ENCODE data around the gene JCAD. TPM values are rescaled to one million over a fixed set of nuclear protein-coding genes. Genes with fewer than 3 reads are reported as not detected.
A peak's percentile ranks its signal among the peaks of the same experiment; 100 is the strongest.

The JCAD gene
- total and polyA plus RNA-seq, 3 experiments from 2014 or later: 0.02 to 0.04 TPM; not detected in 1

- H3K4me1 Mint-ChIP-seq: no peaks in the 10 kb centered on the region
- Histone ChIP-seq H3K36me3 (ENCODE audit: insufficient read depth, low read length) (no peaks in the 10 kb centered on the region), H3K27ac (ENCODE audit: low read depth, low read length) (no peak overlapping the region), H3K27me3 (ENCODE audit: insufficient read depth, low read length, poor library complexity, severe bottlenecking) (no peaks in the 10 kb centered on the region), H3K9me3 (ENCODE audit: low read length) (no peaks in the 10 kb centered on the region), H3K4me3 (ENCODE audit: low read length) (no peak overlapping the region), H3K4me1 (ENCODE audit: insufficient read depth, low read length) (no peaks in the 10 kb centered on the region)
- no peaks in the 10 kb centered on the region for H3K36me3 Mint-ChIP-seq
- ChIA-PET POLR2A (no interaction called here), CTCF (no interaction called here)
- peaks cover 17 to 34% of the 10 kb centered on the region in 2 donors for H3K27me3 Mint-ChIP-seq
- DNase-seq: no peak
- no peak overlapping the region for H3K4me3 Mint-ChIP-seq
- no peaks in the 10 kb centered on the region for H3K9me3 Mint-ChIP-seq
- no peak overlapping the region for H3K27ac Mint-ChIP-seq
Measured at GRCh38 chr10:30070001-30070685, 10.8 kb upstream of the JCAD start.

GRCh38 chr10:30068492-30069223, 9.3 kb upstream of the JCAD start:
- H3K4me3 Mint-ChIP-seq: no peak overlapping the region
- H3K9me3 Mint-ChIP-seq: no peaks in the 10 kb centered on the region
- no peaks in the 10 kb centered on the region for H3K27me3 ChIP-seq (ENCODE audit: insufficient read depth, low read length, poor library complexity, severe bottlenecking)
- no peaks in the 10 kb centered on the region for H3K36me3 Mint-ChIP-seq
- no peaks in the 10 kb centered on the region for H3K4me1 Mint-ChIP-seq
- H3K27ac Mint-ChIP-seq: no peak overlapping the region
- H3K4me1 ChIP-seq (ENCODE audit: insufficient read depth, low read length): no peaks in the 10 kb centered on the region
- no peaks in the 10 kb centered on the region for H3K36me3 ChIP-seq (ENCODE audit: insufficient read depth, low read length)
- ChIA-PET POLR2A (no interaction called here), CTCF (no interaction called here)
- DNase-seq: no peak
- H3K9me3 ChIP-seq (ENCODE audit: low read length): no peaks in the 10 kb centered on the region
- no peak overlapping the region for H3K27ac ChIP-seq (ENCODE audit: low read depth, low read length)
- H3K4me3 ChIP-seq (ENCODE audit: low read length): no peak overlapping the region
- H3K27me3 Mint-ChIP-seq: peaks cover 14 to 30% of the 10 kb centered on the region in 2 donors

DNA sequence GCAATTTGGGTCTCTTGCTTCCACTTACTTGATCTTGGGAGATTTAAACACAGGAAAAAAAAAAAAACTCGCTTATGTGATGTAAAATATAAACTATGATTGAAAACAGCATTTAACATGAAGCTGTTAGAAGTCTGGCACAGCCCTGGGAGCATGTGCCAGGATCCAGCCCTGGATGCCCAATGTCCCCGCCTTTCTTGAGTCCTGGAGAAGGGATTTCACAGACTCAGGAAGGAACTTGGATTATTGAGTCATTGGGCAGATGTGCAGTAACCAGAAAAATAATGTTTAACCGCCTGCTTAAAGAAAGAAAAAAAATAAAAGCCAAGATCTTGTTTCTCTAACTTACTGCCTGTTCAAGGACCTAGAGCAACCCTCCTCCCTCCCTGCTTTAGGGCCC, 3.7 kb upstream of the JCAD start:
- Mint-ChIP-seq H3K4me1 (peaks cover 6 to 9% (median 7%) of the 10 kb centered on the region in 3 donors), H3K27ac (no peak overlapping the region), H3K27me3 (peaks cover 37 to 52% of the 10 kb centered on the region in 2 donors), H3K36me3 (no peaks in the 10 kb centered on the region), H3K9me3 (no peaks in the 10 kb centered on the region), H3K4me3 (no peak overlapping the region)
- Histone ChIP-seq H3K9me3 (ENCODE audit: low read length) (no peaks in the 10 kb centered on the region), H3K4me3 (ENCODE audit: low read length) (no peak overlapping the region), H3K36me3 (ENCODE audit: insufficient read depth, low read length) (no peaks in the 10 kb centered on the region), H3K4me1 (ENCODE audit: insufficient read depth, low read length) (peaks cover 4% of the 10 kb centered on the region), H3K27ac (ENCODE audit: low read depth, low read length) (no peak overlapping the region), H3K27me3 (ENCODE audit: insufficient read depth, low read length, poor library complexity, severe bottlenecking) (peaks cover 20% of the 10 kb centered on the region)
- DNase-seq: no peak
- CTCF ChIA-PET: no interaction called here
- POLR2A ChIA-PET: no interaction called here

DNA sequence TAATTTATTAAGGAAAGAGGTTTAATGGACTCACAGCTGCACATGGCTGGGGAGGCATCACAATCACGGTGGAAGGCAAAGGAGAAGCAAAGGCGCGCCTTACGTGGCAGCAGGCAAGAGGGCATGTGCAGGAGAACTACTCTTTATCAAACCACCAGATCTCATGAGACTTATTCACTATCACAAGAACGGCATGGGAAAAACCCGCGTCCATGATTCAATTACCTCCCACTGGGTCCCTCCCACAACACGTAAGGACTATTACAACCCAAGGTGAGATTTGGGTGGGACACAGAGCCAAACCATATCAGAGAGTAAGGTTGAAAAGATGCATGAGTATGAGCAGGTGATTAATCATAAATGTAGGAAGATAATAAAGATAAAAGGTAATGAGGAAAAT, 3.2 kb upstream of the JCAD start:
- H3K9me3 Mint-ChIP-seq: no peaks in the 10 kb centered on the region
- Histone ChIP-seq H3K4me1 (ENCODE audit: insufficient read depth, low read length) (peaks cover 4% of the 10 kb centered on the region), H3K27ac (ENCODE audit: low read depth, low read length) (no peak overlapping the region), H3K36me3 (ENCODE audit: insufficient read depth, low read length) (no peaks in the 10 kb centered on the region), H3K27me3 (ENCODE audit: insufficient read depth, low read length, poor library complexity, severe bottlenecking) (peaks cover 20% of the 10 kb centered on the region), H3K9me3 (ENCODE audit: low read length) (no peaks in the 10 kb centered on the region), H3K4me3 (ENCODE audit: low read length) (no peak overlapping the region)
- no peak for DNase-seq
- H3K4me1 Mint-ChIP-seq: peaks cover 6 to 15% (median 7%) of the 10 kb centered on the region in 3 donors
- no peak overlapping the region for H3K27ac Mint-ChIP-seq
- no peaks in the 10 kb centered on the region for H3K36me3 Mint-ChIP-seq
- no peak overlapping the region for H3K4me3 Mint-ChIP-seq
- ChIA-PET CTCF (no interaction called here), POLR2A (no interaction called here)
- H3K27me3 Mint-ChIP-seq: peaks cover 43 to 58% of the 10 kb centered on the region in 2 donors

DNA sequence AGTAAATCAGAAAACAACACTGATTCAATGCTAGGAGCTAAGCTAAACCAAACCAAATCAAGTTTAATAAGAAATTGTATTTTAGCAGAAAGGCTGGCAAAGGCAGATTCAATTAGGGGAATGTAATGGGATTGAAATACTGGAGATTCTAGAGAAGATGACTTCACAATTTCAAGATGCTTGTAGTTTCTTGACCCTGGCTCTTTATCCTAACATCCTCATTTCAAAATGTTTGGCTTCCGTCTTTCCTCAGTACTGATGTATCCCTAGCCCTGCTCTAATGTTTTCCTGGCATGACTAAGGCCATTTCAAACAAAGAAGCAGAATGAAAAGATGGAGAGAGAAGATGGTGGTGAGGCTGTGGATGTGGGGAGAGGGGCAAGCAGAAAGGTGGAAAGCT, 2.7 kb upstream of the JCAD start:
- Histone ChIP-seq H3K27me3 (ENCODE audit: insufficient read depth, low read length, poor library complexity, severe bottlenecking) (peaks cover 20% of the 10 kb centered on the region), H3K27ac (ENCODE audit: low read depth, low read length) (no peak overlapping the region), H3K36me3 (ENCODE audit: insufficient read depth, low read length) (no peaks in the 10 kb centered on the region), H3K4me3 (ENCODE audit: low read length) (no peak overlapping the region), H3K9me3 (ENCODE audit: low read length) (no peaks in the 10 kb centered on the region), H3K4me1 (ENCODE audit: insufficient read depth, low read length) (peaks cover 4% of the 10 kb centered on the region)
- ChIA-PET CTCF (no interaction called here), POLR2A (no interaction called here)
- no peak overlapping the region for H3K4me3 Mint-ChIP-seq
- H3K4me1 Mint-ChIP-seq: peaks cover 6 to 15% (median 7%) of the 10 kb centered on the region in 3 donors
- H3K27me3 Mint-ChIP-seq: peaks cover 47 to 62% of the 10 kb centered on the region in 2 donors
- H3K36me3 Mint-ChIP-seq: no peaks in the 10 kb centered on the region
- H3K9me3 Mint-ChIP-seq: no peaks in the 10 kb centered on the region
- no peak for DNase-seq
- no peak overlapping the region for H3K27ac Mint-ChIP-seq

GRCh38 chr10:30058570-30059132, 735 bp downstream of the JCAD start:
- H3K27me3 ChIP-seq (ENCODE audit: insufficient read depth, low read length, poor library complexity, severe bottlenecking): peaks cover 20% of the 10 kb centered on the region
- ChIA-PET CTCF (no interaction called here), POLR2A (no interaction called here)

GRCh38 chr10:30057894-30058556, 1.4 kb downstream of the JCAD start:
- no peaks in the 10 kb centered on the region for H3K9me3 ChIP-seq (ENCODE audit: low read length)
- Mint-ChIP-seq H3K27ac (no peak overlapping the region), H3K4me3 (peak overlapping the region in 6 of 7 donors; percentile 34 to 85 (median 51)), H3K36me3 (no peaks in the 10 kb centered on the region), H3K4me1 (peaks cover 6 to 15% (median 7%) of the 10 kb centered on the region in 3 donors), H3K27me3 (peaks cover 37 to 69% of the 10 kb centered on the region in 2 donors), H3K9me3 (no peaks in the 10 kb centered on the region)
- no peak for DNase-seq
- no peak overlapping the region for H3K4me3 ChIP-seq (ENCODE audit: low read length)
- ChIA-PET POLR2A (no interaction called here), CTCF (no interaction called here)
- H3K27me3 ChIP-seq (ENCODE audit: insufficient read depth, low read length, poor library complexity, severe bottlenecking): peaks cover 20% of the 10 kb centered on the region
- no peaks in the 10 kb centered on the region for H3K36me3 ChIP-seq (ENCODE audit: insufficient read depth, low read length)
- peaks cover 4% of the 10 kb centered on the region for H3K4me1 ChIP-seq (ENCODE audit: insufficient read depth, low read length)
- H3K27ac ChIP-seq (ENCODE audit: low read depth, low read length): no peak overlapping the region

More at GRCh38 chr10:30058570-30059132, 735 bp downstream of the JCAD start:
- Mint-ChIP-seq H3K4me1 (peaks cover 6 to 15% (median 7%) of the 10 kb centered on the region in 3 donors), H3K27me3 (peaks cover 43 to 75% of the 10 kb centered on the region in 2 donors), H3K27ac (no peak overlapping the region), H3K9me3 (no peaks in the 10 kb centered on the region), H3K36me3 (no peaks in the 10 kb centered on the region), H3K4me3 (peak overlapping the region in 6 of 7 donors; percentile 34 to 85 (median 51))
- no peaks in the 10 kb centered on the region for H3K36me3 ChIP-seq (ENCODE audit: insufficient read depth, low read length)
- DNase-seq: no peak
- no peaks in the 10 kb centered on the region for H3K9me3 ChIP-seq (ENCODE audit: low read length)
- H3K27ac ChIP-seq (ENCODE audit: low read depth, low read length): no peak overlapping the region
- no peak overlapping the region for H3K4me3 ChIP-seq (ENCODE audit: low read length)
- H3K4me1 ChIP-seq (ENCODE audit: insufficient read depth, low read length): peaks cover 4% of the 10 kb centered on the region

GRCh38 chr10:30057421-30057841, 2.0 kb downstream of the JCAD start:
- Mint-ChIP-seq H3K36me3 (no peaks in the 10 kb centered on the region), H3K27ac (no peak overlapping the region), H3K4me1 (peaks cover 6 to 15% (median 7%) of the 10 kb centered on the region in 3 donors), H3K9me3 (no peaks in the 10 kb centered on the region), H3K27me3 (peaks cover 34 to 69% of the 10 kb centered on the region in 2 donors), H3K4me3 (peak overlapping the region in 2 of 7 donors; percentile 48 to 54)
- ChIA-PET POLR2A (no interaction called here), CTCF (no interaction called here)
- Histone ChIP-seq H3K4me1 (ENCODE audit: insufficient read depth, low read length) (peaks cover 4% of the 10 kb centered on the region), H3K4me3 (ENCODE audit: low read length) (no peak overlapping the region), H3K27ac (ENCODE audit: low read depth, low read length) (no peak overlapping the region), H3K27me3 (ENCODE audit: insufficient read depth, low read length, poor library complexity, severe bottlenecking) (peaks cover 23% of the 10 kb centered on the region), H3K9me3 (ENCODE audit: low read length) (no peaks in the 10 kb centered on the region), H3K36me3 (ENCODE audit: insufficient read depth, low read length) (no peaks in the 10 kb centered on the region)
- no peak for DNase-seq

Data from CD8-positive, alpha-beta memory T cell (primary cell).